Measurements from ENCODE around the gene CEBPG.

DNA sequence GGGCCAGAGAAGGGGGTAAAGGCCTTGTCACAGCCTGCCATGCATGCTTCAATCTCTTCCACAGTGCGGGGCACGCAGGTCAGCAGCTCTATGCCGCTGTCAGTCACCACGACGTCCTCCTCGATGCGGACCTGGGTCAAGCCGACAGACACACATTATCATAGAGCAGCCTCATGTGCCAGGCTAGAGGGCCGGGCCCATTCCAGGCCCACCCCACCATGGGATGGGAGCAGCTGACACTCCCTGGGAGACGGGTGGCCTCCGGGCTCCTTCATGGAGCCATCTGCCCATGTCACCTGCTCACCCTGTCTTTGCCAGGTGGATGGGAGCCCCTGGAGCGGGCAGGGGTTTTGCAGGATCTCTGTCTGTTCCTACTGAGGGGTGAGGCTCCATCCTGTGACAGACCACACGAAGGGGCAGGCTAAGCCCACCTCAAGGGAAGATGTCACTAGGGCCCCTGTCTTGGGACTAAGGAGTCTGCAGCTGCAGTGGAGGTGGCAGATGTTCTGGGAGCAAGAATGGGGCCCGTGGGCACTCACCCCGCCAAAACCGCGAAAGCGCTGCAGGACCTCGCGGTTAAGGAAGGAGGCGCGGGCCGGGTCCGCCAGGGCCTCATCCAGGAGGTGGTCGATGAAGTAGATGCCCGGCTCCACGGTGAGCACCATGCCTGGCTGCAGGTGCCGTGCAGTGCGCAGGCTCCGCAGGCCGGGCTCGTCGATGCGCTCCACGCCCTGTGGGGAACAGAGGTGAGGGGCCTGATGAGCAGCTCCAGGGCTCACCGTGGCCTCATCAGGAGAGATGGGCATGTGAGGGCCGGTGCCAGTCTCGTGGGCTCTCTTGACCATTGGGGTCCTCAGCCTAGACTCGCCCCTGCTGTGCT, 14.1 kb downstream of the CEBPG start:
- TF ChIP-seq, protein P1, sequence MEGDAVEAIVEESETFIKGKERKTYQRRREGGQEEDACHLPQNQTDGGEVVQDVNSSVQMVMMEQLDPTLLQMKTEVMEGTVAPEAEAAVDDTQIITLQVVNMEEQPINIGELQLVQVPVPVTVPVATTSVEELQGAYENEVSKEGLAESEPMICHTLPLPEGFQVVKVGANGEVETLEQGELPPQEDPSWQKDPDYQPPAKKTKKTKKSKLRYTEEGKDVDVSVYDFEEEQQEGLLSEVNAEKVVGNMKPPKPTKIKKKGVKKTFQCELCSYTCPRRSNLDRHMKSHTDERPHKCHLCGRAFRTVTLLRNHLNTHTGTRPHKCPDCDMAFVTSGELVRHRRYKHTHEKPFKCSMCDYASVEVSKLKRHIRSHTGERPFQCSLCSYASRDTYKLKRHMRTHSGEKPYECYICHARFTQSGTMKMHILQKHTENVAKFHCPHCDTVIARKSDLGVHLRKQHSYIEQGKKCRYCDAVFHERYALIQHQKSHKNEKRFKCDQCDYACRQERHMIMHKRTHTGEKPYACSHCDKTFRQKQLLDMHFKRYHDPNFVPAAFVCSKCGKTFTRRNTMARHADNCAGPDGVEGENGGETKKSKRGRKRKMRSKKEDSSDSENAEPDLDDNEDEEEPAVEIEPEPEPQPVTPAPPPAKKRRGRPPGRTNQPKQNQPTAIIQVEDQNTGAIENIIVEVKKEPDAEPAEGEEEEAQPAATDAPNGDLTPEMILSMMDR (IDR thresholded peaks at IDR 0.05; ENCODE audit: poor library complexity, severe bottlenecking), result no peak
- TF ChIP-seq RAD21 (conservative IDR thresholded peaks at IDR 0.05) (no peak), EZH2 (IDR thresholded peaks at IDR 0.05; ENCODE audit: borderline replicate concordance, insufficient read depth, low read length, poor library complexity, severe bottlenecking) (no peak), SMC3 (conservative IDR thresholded peaks at IDR 0.05; ENCODE audit: poor library complexity) (no peak)
- TF ChIP-seq, protein P2, sequence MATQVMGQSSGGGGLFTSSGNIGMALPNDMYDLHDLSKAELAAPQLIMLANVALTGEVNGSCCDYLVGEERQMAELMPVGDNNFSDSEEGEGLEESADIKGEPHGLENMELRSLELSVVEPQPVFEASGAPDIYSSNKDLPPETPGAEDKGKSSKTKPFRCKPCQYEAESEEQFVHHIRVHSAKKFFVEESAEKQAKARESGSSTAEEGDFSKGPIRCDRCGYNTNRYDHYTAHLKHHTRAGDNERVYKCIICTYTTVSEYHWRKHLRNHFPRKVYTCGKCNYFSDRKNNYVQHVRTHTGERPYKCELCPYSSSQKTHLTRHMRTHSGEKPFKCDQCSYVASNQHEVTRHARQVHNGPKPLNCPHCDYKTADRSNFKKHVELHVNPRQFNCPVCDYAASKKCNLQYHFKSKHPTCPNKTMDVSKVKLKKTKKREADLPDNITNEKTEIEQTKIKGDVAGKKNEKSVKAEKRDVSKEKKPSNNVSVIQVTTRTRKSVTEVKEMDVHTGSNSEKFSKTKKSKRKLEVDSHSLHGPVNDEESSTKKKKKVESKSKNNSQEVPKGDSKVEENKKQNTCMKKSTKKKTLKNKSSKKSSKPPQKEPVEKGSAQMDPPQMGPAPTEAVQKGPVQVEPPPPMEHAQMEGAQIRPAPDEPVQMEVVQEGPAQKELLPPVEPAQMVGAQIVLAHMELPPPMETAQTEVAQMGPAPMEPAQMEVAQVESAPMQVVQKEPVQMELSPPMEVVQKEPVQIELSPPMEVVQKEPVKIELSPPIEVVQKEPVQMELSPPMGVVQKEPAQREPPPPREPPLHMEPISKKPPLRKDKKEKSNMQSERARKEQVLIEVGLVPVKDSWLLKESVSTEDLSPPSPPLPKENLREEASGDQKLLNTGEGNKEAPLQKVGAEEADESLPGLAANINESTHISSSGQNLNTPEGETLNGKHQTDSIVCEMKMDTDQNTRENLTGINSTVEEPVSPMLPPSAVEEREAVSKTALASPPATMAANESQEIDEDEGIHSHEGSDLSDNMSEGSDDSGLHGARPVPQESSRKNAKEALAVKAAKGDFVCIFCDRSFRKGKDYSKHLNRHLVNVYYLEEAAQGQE (IDR thresholded peaks at IDR 0.05; ENCODE audit: borderline replicate concordance), result no peak
